LNCaP clone FGC (cell line): Measurements from ENCODE around the gene PKMYT1.

Experiments
- DNase-seq: peaks from one replicate; pipeline ENCODE4 v3.0.0-alpha.2; 2011; ENCODE audit warnings: low read depth
- H3K4me3 ChIP-seq: 2 replicates; pipeline ENCODE4 v1.5.1; 2011; ENCODE audit warnings: mild to moderate bottlenecking, low read depth, low read length, control low read depth
- TF ChIP-seq, protein P1 (sequence below): IDR thresholded peaks from 2 replicates; pipeline ENCODE4 v1.5.1; 2012; ENCODE audit warnings: mild to moderate bottlenecking; ENCODE audit not compliant: control insufficient read depth, insufficient read depth; ENCODE audit errors: extremely low read depth

Gene PKMYT1

DNA sequence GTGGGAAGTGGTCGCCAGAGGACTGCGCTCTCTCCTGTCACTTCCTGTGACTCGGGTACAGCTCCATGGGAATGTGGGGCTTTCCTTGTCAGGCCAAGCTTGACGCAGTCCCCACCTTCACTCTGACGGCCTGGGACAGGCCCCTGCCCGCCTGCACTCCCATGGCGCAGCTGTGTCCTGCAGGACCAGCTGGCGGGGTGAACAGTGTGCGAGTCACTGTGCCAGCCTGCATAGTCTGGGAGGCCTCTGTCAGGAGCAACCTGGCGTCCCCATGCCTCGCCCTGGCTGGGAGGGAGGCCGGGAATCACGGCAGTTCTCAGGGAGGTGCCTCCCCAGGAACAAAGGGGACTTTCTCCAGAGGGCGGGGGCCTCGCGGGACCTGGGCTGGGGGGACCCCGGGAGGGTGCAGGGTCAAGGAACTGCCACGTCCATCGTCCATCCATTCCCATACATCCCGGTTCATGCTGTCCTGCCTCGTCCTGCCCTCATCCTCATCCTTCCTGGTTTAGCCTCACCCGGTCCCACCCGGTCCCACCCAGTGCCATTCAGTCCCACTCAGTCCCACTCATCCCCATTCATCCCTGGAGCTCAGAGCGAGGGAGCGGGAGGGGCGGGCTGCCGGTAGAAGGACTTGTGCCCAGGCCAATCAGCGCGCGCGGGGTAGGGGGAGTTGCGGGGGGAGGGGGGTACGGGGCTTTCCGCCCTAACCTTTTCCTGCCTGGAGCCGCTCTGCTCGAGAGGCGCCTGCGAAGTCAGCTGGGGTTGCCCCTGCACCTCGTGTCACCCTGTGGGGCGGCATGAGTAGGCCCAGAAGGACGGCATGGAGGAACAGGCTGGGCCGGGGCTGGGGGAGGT, 55.1 kb downstream of the PKMYT1 start:
- no peak overlapping the region for H3K4me3 ChIP-seq
- DNase-seq: no peak
- TF ChIP-seq, protein P1, sequence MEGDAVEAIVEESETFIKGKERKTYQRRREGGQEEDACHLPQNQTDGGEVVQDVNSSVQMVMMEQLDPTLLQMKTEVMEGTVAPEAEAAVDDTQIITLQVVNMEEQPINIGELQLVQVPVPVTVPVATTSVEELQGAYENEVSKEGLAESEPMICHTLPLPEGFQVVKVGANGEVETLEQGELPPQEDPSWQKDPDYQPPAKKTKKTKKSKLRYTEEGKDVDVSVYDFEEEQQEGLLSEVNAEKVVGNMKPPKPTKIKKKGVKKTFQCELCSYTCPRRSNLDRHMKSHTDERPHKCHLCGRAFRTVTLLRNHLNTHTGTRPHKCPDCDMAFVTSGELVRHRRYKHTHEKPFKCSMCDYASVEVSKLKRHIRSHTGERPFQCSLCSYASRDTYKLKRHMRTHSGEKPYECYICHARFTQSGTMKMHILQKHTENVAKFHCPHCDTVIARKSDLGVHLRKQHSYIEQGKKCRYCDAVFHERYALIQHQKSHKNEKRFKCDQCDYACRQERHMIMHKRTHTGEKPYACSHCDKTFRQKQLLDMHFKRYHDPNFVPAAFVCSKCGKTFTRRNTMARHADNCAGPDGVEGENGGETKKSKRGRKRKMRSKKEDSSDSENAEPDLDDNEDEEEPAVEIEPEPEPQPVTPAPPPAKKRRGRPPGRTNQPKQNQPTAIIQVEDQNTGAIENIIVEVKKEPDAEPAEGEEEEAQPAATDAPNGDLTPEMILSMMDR: no peak

DNA sequence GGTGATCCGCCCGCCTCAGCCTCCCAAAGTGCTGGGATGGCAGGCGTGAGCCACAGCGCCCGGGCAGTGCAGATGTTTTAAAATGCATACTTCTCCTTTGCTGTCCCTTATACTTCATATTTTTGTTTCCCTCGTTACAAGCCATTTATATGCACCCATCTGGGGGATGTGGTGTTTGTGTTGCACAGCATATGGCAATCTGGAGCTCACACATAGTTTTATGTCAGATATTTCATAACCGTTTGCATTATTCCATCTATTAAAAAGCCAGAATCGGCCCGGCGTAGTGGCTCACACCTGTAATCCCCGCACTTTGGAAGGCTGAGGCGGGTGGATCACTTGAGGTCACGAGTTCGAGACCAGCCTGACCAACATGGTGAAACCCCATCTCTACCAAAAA, 56.8 kb downstream of the PKMYT1 start:
- no peak for DNase-seq
- TF ChIP-seq, protein P1: no peak
- no peak overlapping the region for H3K4me3 ChIP-seq
